SIG-M5 treated with dmso at 0.1 percent for 504 hours (cell line): ENCODE data around the gene TMEM51.

Source experiments
- DNase-seq: peaks from one replicate; lab custom pipeline; 2025; ENCODE audit not compliant: unreplicated experiment; lab: John Stamatoyannopoulos, UW

The TMEM51 gene, protein sequence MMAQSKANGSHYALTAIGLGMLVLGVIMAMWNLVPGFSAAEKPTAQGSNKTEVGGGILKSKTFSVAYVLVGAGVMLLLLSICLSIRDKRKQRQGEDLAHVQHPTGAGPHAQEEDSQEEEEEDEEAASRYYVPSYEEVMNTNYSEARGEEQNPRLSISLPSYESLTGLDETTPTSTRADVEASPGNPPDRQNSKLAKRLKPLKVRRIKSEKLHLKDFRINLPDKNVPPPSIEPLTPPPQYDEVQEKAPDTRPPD

DNA sequence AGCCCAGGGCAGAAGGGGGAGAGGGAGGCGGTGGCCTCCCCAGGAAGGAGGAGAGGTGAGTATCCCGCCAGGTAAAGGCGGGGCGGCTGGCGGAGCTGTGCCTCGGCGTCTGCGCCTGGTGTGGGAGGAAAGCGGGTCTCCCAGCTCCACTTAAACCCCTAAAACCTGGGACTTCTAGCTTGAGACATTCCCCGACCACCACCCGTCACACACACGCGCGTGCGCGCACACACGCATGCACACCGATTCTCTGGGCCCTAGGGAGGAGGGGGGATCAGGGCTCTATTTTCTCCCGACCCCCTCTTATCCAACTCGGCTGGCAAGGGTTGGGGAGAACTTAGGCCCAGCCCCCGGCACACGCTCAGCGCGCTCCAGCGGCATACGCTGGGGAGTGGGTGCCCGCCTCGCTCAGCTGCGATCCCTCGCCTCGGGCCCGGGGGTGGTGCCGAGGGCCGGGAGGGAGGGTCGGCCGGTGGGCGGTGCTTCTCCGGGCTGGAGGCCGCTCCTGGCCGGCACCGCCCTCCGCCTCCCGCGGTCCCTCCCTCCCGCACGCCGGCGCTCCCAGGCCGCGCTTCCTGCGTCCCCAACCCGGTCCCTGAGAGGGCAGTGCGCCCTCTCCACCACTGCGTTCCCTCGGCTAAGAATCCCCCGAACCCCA lies at the start of gene TMEM51:
Gene TMEM51, plus strand, starts transcription at position 564 of the 658 bp plus-strand sequence. CDS start 61,341 bp downstream, outside the sequence.
- no peak for DNase-seq

DNA sequence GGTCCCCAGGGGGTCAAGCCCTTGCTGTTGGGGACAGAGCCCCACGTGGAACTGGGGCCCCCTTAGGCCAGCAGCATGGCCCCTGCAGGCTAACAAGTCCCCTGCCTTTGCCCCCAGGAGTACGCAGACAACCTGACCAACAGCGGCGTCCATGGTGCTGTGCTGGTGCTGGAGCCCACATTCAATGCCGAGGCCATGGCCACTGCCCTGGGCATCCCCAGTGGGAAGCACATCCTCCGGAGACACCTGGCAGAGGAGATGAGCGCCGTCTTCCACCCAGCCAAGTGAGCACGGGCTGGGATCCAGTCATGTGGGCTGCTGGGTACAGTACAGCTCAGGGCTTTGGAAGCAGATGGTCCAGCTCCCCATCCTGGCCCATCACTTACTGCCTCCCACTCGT lies 49.6 kb upstream of the TMEM51 start:
- DNase-seq = no peak

DNA sequence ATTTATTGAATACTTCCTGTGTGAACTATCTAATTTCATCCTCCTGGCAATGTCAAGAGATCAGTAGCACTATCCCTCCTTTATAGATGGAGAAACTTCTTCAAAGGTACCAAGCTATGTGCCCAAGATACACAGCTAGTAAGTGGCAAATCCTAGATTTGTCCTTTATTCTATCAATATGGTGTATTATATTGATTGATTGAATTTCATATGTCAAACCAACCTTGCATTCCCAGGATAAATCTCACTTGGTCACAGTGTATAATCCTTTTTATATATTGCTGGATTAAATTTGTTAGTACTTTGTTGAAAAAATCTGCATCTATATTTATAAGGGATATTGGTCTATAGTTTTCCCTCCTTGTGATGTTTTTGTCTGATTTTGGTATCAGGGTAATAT lies 48.8 kb upstream of the TMEM51 start:
- DNase-seq = no peak

DNA sequence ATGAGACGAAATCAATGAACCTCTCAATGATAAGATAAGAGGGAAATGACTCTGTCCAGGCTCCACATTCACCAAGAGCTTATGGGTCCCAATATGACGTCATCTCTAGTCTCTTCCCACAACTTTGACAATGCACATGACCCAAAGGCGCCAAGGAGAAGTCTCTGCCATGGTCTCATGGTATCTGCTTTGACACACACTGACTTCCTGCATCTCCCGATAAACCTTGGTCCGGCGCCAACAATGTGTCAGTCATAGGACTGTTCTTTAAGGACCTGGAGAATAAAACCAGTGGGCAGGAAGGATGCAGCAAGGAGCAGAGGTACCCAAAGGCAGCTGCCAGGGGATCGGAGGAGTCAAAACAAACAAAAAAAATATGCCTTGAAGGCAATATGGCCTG lies 46.9 kb upstream of the TMEM51 start:
- no peak for DNase-seq

DNA sequence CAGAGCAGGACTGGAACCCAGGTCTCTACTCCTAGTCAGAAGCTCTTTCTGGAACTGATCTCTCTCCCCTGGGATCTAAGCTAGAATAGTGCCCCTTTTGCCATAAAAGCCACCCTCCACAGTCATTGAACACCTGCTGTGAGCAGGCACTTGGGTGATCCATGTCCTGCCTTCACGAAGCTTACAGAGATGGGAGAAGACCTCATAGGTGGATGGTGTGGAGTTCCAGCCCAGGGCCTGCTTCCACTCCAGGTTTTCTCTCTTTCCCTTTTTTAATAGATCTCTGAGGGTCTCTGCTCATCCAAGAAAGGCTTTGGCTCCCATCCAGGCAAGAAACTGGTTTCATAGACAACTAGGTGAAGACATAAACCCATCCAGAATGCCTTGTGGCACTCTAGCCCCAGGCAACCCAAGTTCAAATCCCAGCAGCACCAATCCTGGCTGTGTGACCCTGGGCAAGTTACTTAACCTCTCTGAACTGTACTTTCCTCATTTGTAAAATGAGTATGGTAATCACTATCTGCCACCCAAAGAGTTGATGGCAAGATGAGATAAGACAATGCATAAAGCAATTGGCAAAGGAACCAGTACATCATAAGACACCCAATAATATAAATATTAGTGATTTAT lies 46.4 kb upstream of the TMEM51 start:
- DNase-seq = no peak

DNA sequence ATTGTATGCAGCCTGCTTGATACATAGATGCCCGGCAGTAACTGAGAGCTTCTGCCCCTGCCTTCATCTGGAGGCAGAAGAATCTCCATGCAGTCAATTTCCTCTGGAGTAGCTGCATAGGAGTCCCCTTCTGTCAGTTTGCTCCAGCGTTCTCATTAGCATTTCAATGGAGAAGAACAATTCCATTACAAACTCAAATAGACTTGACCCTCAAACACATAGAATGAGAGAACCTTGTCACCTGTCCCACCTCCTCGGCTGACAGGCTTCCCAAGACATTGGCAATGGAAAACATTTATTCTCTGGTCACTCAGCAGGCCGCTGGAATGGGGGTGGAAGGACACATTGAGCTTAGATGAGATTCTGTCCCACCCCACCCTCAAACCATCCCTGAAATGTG lies 45.6 kb upstream of the TMEM51 start:
- DNase-seq = no peak

DNA sequence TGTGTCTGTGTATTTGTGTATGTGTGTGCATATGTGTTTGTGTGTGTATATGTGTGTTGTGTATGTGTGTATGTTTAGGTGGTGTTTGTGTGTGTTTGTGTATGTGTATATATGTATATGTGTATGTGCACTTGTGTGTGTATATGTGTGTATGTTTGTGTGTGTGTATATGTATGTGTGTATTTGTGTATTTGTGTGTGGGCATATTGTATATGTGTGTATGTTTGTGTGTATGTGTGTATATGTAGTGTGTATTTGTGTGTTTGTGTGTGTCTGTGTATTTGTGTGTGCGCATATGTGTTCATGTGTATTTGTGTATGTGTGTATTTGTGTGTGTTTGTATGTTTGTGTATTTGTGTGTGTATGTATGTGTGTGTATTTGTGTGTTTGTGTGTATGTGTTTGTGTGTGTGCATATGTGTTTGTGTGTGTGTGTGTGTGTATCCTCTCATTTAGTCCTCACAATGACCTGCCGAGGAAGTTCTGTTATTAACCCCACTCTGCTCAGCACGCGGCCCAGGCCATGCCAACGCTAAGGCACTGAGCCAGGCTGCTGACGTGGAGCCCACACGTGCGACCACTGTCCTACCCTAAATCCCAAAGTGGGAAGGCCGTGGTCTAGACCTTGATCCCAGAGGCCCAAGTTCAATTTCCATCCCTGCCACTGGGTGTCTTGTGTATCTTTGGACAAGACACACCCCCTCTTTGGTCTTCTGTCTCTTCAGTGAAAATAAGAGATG lies 43.2 kb upstream of the TMEM51 start:
- no peak for DNase-seq

DNA sequence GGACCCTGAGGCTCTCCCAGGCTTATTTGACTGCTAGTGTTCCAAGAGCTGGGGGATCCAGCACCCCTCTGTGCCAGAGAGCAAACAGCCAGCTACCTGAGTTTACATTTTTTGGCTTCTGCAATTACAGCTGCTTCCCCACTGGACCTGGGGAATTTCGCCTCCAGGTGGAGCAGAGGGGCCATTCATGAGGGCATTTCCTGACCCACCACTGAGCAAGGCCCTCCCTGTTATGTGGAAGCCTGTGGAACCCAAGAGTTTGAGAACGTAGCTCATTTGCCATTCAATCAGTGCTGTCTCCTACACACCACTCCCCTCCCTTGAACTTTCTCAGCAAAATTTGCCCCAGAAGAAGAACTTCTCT lies 42.7 kb upstream of the TMEM51 start:
- no peak for DNase-seq

DNA sequence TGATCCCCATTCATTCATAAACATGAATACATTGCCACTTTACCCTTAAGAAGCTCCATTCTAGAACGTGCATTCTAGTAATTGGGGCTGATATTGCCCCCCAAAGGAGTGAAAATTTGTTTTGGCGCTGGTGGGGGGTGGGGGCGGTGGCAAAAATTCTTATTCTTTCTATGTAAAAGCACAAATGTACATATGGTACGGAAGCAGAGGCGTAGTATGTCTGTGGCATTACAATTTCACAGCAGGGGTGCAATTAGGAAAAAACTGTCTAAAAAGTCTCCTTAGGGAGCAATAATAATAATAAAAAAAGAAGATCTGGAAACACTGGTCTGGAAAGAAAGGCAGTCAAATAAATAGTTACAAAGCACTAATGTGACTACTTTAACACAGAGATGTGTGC lies 40.4 kb upstream of the TMEM51 start:
- DNase-seq = no peak

DNA sequence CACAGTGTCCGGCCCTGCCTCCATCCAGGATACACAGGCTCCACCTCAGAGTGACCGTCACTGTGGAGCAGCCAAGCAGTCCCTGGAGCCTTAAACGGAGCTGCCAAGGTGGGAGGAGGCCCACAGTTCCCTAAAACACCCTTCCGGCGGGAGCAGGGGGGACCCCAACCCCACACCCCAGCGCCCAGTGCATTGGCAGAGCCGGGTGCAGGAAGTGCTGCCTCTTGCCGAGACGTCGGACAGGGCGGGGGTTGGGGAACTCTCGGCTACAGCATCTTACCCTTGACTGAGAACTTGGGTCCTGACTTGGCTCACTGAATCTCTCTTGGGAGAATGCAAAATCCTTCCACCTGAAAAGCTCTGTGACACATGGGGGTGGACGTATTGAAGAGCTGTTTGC lies 38.7 kb upstream of the TMEM51 start:
- no peak for DNase-seq

DNA sequence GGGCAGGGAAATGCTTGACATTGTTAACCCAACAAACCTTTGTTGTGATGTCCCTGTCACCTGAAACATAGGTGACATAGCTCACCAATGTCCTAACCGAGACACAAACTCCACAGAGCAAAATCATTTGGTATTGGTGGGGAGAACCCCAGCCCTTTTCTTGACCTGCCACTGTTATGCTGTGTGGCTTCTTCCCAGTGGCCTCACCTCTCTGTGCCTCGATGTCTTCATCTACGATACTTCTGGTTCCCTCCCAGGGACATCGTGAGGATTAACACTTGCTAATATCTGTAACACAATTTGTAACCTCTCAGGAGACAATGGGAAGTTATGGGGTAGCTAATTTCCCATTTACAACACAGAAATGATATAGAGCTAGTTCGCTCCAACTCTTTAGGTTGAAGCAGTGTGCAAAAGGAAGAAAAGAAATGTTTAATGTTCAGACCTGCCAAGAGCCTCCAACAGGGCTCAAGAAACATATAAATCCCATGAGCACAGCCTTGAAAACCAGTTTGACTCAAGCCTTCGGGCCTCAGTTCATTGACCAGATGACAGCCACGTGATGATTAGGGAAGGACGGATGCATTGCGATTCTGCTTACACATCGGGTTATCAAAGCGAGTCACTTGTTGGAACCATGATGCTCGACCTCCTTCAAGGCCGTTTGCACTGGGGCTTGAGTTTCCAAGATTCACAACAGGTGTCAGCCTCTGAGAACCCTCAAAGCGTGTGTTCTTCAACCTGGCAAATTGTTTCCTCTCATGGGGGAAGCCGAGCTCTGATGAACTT lies 37.8 kb upstream of the TMEM51 start:
- no peak for DNase-seq

DNA sequence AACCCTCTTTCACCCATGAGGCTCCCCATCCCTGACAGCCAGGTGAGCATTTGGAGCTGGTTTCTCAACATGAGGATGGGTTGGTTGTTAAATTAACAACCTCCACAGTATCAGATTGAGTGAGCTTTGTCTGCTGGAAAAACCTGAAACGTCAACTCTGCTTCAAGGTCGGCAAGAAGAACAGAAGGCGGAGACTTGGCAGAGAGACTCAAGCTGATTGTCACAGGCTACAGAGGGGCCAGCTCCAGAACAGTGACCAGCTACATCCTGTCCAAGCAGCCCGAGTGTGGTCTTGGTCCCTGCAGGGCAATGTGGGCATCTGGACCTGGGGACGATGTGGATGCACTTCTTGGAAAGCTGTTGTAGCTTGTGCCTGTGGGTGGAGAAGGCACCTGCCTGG lies 36.6 kb upstream of the TMEM51 start:
- no peak for DNase-seq

DNA sequence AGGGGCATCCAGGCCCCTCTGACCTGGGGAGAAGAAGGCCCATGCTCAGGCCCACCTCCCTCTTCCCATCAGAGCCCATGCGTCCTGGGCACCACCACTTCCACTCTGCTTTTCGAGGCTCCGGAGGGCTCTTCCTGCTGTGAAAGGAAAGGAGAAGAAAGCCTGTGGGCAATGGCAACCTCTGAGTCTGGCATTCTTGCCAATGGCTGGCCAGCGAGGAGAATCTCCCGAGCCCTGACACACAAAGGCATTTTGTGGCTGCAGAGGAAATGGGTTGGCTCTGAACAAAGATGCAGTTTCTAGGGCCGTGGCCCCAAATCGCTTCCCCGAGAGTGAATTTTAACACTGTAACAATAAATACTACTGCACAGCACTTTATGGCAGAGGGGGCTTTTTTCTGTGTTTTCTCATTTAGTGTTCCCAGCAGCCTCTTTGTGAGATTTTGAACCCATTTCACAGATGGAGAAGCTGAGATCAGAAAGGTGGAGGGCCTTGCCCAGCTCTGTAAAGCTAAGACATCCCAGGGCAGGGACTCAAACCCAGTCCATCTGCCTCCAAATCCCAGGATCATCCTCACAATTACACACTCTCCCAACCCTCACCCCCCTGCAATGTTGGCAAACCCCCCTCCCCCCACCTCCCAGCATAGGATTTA lies 35.7 kb upstream of the TMEM51 start:
- DNase-seq = no peak

DNA sequence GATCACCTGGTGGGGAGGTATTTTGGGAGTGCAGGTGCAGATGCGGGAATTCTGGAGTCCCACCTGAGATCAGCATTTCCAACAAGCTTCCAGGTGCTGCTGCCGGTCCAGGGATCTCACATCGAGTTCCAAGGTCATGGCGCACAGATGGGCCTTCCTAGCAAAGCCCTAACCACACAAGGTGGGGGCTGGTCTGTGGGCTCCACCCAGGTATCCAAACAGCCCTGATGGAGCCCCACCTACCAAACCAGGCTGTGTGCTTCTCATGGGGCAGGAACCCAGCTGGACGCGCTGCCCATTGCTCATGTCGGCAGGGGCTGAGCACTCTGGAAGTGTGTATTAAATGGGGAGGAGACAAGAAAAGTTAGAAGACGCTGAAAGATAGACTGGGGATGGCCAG lies 35.0 kb upstream of the TMEM51 start:
- DNase-seq = no peak

DNA sequence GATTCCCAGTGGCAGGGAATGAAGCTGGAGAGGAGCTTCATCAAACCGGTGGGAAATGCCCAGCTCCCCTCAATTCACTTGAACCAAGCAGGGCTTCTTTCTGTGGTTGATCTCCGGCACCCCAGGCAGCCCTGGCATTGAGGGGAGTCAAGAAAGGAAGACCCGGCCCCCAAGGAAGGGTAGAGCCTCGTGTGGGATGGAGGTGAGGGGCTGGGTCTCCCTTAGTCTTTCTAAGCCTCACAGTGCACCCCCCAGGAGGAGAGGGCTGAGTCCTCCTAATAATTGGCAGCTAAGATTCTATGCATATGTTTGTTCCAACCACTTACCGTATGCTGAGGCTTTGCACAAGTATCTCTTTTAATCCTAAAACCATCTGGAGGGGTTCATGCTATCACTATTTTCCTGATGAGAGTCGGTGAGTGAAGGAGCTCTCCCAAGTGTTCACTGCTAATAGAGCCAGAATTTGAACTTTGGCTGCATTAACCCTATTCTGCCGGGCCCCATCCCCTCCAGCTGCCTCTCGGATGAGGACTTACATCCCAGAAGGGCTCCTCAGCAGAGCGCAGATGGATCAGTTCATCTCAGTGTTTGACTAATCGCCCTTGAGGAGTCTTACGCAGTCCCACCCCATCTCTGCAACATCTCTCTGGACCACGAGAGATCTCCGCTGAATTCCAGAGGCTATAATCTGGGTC lies 33.1 kb upstream of the TMEM51 start:
- no peak for DNase-seq

DNA sequence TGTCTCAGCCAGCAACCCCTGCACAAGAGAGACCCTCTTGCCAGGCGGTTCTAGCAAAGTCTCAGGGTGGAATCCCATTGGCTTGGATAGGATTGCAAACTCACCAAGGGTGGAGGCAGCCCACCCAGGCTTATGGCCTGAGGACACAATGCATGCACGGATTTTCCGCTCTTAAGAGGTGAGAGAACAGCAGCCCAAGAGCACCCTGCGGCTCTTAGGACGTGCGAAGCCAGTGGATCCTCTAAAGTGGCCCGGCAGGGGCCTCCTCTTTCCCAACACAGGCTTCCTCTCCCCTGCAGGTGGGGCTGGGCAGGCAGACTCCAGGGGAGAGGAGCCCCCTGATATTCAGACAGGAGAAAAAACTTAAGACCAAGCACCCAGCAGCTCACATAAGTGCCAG lies 31.2 kb upstream of the TMEM51 start:
- DNase-seq = no peak

DNA sequence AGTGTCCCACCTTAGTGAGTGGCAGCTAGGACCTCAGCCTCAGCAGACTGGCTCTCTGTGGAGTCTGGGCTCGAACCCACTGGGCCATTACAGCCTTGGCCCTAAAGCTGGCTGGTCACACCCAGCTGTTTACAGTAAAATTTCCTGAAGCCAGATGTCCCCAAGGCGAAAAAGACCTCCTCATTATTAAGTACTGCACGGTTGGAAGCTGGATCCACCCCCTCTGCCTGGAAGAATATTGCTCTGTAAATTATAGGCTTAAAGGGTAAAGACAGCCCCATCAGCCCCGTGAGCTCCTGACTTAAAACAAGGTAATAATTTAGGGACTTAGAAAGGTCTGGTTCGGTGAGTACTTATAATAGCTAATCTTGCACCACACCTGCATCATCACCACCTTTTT lies 30.3 kb upstream of the TMEM51 start:
- no peak for DNase-seq

DNA sequence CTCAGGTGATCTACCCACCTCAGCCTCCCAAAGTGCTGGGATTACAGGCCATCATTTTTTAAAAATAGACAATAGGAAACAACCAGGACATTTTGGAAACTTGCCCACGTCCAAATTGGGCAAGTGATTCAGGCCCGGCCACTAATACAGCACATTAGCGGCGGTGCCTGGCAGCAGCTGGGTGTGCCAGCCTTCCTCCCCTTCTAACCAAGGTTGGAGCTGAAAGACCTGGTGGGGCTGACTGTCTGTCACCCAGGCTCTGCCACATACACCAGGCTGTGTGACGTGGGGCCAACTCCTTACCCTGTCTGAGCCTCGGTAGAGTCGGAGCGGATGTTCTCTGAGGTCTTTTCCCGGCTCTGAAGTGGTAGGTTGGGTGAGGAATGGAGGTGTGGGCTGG lies 29.6 kb upstream of the TMEM51 start:
- no peak for DNase-seq

DNA sequence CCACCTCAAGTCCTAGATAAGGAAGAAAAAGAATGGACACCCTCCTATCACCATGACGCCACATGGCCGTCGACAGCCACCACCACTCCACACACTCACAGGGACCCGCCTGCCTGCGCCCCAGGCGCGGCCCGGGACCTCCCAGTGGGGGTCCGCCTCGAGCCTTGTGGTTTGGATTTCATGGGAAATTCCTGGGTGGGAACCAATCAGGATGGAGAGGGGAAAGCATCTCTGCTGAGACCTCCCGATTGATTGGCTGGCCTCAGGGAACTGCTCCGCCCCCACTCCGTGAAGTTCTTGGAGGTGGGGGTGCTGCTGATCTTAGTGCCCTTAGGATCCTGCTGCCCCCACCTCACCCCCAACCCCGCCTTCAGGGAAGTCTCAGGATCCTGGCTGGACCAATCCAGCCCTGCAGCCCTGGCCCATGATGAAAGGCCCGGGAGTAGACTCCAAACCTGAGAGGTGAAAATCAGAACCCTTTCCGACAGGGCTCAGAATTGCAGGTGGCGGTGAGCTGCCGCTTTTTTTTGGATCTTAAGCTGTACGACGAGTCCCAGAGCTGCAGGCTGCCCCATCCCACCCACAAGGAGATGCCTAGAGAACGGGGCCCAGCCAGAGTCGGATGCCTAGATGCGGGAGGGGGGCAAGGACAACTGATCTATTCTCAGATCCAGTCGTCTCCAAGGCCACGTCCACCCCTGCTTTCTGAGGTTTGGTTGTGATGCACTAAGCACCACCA lies 29.0 kb upstream of the TMEM51 start:
- no peak for DNase-seq
